Breast epithelium (tissue), 3 donors: ENCODE results near the gene IRAK2.

ENCODE experiments used
- CTCF ChIP-seq, 3 donors: fragments of 450-650 bp; IDR thresholded peaks; one replicate each; pipeline ENCODE4 v1.5.1; 2016 to 2017; ENCODE audit warnings: antibody characterized with exemption in 3 of 3, mild to moderate bottlenecking in 3 of 3, moderate library complexity in 3 of 3
- POLR2A ChIP-seq: fragments of 450-650 bp; IDR thresholded peaks from one replicate; pipeline ENCODE4 v1.6.1; 2016; ENCODE audit warnings: antibody characterized with exemption, mild to moderate bottlenecking, moderate library complexity

GRCh38 chr3:10122724-10123123 lies 42.0 kb upstream of the IRAK2 start:
- TF ChIP-seq POLR2A (no peak), CTCF (IDR thresholded peaks at IDR 0.05) (no peak)
